Measurements from ENCODE around the gene ADSL. TPM values are rescaled to one million over a fixed set of nuclear protein-coding genes. Genes with fewer than 3 reads are reported as not detected.

ADSL gene
- total RNA-seq, 6 experiments from 2014 or later = 15.1 to 47.6 (median 24.9) TPM

DNA sequence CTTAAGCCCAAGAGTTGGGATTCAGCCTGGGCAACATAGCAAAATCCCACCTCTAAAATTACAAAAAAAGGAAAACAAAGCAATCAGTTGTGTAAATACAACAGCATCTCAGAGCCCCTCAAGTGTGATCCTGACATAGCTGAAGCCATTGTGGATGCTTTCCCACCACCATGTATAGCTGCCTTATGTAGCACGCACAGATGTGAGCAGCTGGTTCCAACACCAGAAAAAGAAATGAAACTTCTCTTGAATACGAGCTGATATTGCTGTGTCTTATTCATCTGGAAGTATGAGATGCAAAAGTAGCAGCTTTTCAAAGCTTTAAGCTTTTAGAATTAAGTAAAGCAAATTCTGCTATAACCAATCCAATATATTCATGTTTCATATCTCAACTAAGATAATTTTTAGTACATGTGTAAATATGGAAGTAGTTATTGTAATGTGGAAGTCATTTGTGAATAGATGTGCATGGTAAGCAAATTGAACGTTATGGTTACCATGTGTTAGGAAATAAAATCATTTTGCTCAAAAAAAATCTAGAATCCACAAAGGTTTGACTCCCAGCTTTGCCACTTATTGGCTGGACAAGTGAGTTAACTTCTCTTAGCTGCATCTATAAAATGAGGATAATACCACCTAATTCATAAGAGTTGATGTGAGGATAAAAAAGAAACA, 87.3 kb downstream of the ADSL start:
- Histone ChIP-seq H3K27me3 (no peaks in the 10 kb centered on the region), H3K36me3 (peaks cover 0 to 24% (median 7%) of the 10 kb centered on the region in 4 donors), H3K27ac (no peak overlapping the region), H3K4me3 (no peak overlapping the region), H3K4me1 (no peaks in the 10 kb centered on the region), H3K9me3 (no peaks in the 10 kb centered on the region)
- intact Hi-C loops (cut with DNase I) = no loop called here
- ATAC-seq = no peak
- 66% methylated on average over 3 of the region's 3 CpGs for WGBS (ENCODE audit: insufficient coverage, low coverage, low lambda C conversion rate, missing lambda C conversion rate)
- no peak for DNase-seq
- TF ChIP-seq POLR2A (IDR thresholded peaks at IDR 0.05) = no peak
- TF ChIP-seq, protein P1, sequence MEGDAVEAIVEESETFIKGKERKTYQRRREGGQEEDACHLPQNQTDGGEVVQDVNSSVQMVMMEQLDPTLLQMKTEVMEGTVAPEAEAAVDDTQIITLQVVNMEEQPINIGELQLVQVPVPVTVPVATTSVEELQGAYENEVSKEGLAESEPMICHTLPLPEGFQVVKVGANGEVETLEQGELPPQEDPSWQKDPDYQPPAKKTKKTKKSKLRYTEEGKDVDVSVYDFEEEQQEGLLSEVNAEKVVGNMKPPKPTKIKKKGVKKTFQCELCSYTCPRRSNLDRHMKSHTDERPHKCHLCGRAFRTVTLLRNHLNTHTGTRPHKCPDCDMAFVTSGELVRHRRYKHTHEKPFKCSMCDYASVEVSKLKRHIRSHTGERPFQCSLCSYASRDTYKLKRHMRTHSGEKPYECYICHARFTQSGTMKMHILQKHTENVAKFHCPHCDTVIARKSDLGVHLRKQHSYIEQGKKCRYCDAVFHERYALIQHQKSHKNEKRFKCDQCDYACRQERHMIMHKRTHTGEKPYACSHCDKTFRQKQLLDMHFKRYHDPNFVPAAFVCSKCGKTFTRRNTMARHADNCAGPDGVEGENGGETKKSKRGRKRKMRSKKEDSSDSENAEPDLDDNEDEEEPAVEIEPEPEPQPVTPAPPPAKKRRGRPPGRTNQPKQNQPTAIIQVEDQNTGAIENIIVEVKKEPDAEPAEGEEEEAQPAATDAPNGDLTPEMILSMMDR (IDR thresholded peaks at IDR 0.05) = no peak

DNA sequence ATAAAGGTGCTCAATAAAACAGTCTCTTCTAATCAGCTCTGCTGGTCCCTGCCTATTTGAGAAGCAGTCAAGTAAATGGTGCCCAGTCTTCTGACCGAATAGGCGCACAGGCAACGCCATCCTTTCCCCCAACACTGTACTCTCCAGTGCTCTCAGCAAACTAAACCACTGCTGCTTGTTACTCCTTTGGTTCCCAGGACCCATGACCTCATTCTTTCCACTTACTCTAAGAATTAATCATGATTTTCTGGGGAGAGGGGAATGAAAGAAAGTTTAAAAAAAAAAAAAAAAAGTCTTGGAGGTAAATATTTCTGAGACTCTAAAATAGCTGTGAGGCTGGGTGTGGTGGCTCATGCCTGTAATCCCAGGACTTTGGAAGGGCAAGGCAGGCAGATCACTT, 87.8 kb downstream of the ADSL start:
- intact Hi-C loops (cut with DNase I) = no loop called here

GRCh38 chr22:40434745-40435144, 88.4 kb downstream of the ADSL start:
- no peak for TF ChIP-seq POLR2A (IDR thresholded peaks at IDR 0.05)
- TF ChIP-seq, protein P1 (IDR thresholded peaks at IDR 0.05) = no peak
- Histone ChIP-seq H3K36me3 (peaks cover 0 to 12% (median 2%) of the 10 kb centered on the region in 4 donors), H3K4me1 (no peaks in the 10 kb centered on the region), H3K4me3 (no peak overlapping the region), H3K27ac (no peak overlapping the region), H3K9me3 (no peaks in the 10 kb centered on the region), H3K27me3 (no peaks in the 10 kb centered on the region)
- intact Hi-C loops (cut with DNase I) = loop anchor here in 1 of 2 donors (5.0 kb wide), 1 partner anchor 208 kb away; no protein-coding TSS in a partner anchor
- DNase-seq (no peak), ATAC-seq (peak in 2 of 4 donors; percentile 45 to 46)
- WGBS (ENCODE audit: insufficient coverage, low coverage, low lambda C conversion rate, missing lambda C conversion rate) = 81% methylated on average over 5 of the region's 5 CpGs

More for the DNA sequence above, 87.8 kb downstream of the ADSL start:
- Histone ChIP-seq H3K27ac (no peak overlapping the region), H3K4me1 (no peaks in the 10 kb centered on the region), H3K36me3 (peaks cover 0 to 18% (median 4%) of the 10 kb centered on the region in 4 donors), H3K27me3 (no peaks in the 10 kb centered on the region), H3K4me3 (no peak overlapping the region), H3K9me3 (no peaks in the 10 kb centered on the region)
- 100% methylated on average over 3 of the region's 3 CpGs for WGBS (ENCODE audit: insufficient coverage, low coverage, low lambda C conversion rate, missing lambda C conversion rate)
- TF ChIP-seq, protein P1 (IDR thresholded peaks at IDR 0.05) = no peak
- no peak for TF ChIP-seq POLR2A (IDR thresholded peaks at IDR 0.05)
- ATAC-seq (no peak), DNase-seq (no peak)

- Histone ChIP-seq H3K4me1 (no peaks in the 10 kb centered on the region), H3K27ac (no peak overlapping the region), H3K9me3 (no peaks in the 10 kb centered on the region), H3K36me3 (no peaks in the 10 kb centered on the region), H3K4me3 (no peak overlapping the region), H3K27me3 (no peaks in the 10 kb centered on the region)
- 22% methylated on average over 12 of the region's 12 CpGs for WGBS (ENCODE audit: insufficient coverage, low coverage, low lambda C conversion rate, missing lambda C conversion rate)
- peak; percentile 65 to 69 (median 66) for ATAC-seq
- intact Hi-C loops (cut with DNase I) = loop anchor here in 1 of 2 donors (5.0 kb wide), 1 partner anchor 206 kb away; no protein-coding TSS in a partner anchor
- TF ChIP-seq, protein P1 (IDR thresholded peaks at IDR 0.05) = peak; percentile 57 to 66 (median 60)
- TF ChIP-seq POLR2A (IDR thresholded peaks at IDR 0.05) = no peak
- DNase-seq = no peak
Observed at GRCh38 chr22:40436505-40437431, 90.5 kb downstream of the ADSL start.

Other genes starting within 250 kb of the ADSL start
- gene TNRC6B, start 168.6 kb upstream of the ADSL start, total RNA-seq = 10 to 100 TPM; 13.0 to 27.1 (median 22.7) TPM
- gene SGSM3, start 24.1 kb downstream of the ADSL start, total RNA-seq = 10 to 100 TPM; 19.3 to 27.1 (median 25.8) TPM

All from right lobe of liver (tissue), 6 donors.